ENCODE measurements around the gene RAB31. TPM values are rescaled to one million over a fixed set of nuclear protein-coding genes. Genes with fewer than 3 reads are reported as not detected.
A peak's percentile ranks its signal among the peaks of the same experiment; 100 is the strongest.

Gene RAB31
- total RNA-seq, 1 experiment from 2014 or later: 32.9 TPM

DNA sequence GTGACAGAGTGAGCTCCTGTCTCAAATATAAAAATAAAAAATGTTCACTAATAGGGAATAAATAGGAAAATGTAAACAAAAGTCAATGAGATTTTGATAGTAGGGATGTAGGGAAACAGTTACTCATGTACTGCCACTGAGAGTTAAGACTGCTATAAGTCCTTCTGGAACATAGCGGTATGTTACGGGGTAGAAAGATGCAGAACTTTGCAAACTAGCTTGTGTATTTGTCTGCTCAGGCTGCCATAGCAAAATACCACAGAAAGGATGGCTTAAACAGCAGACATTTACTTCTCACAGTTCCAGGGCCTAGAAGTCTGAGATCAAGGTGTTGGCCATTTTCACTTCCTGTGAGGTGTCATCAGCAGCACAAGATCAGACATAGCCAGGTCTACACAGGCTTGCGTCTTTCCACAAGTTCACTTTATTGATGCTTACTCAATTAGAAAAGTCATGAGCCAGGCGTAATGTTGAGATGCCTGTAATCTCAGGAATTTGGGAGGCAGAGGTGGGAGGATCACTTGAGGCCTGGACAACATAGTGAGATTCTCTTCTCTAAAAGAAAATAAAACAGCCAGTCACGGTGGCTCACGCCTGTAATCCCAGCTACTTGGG lies 186.5 kb downstream of the RAB31 start:
- no peak for ATAC-seq
- ChIA-PET CTCF (no interaction called here), POLR2A (no interaction called here)
- no peak for DNase-seq (ENCODE audit: low spot score)
- H3K27me3 Mint-ChIP-seq (ENCODE audit: low read depth): no peaks in the 10 kb centered on the region
- H3K4me3 Mint-ChIP-seq: no peak overlapping the region
- H3K36me3 Mint-ChIP-seq: no peaks in the 10 kb centered on the region
- peaks cover 8% of the 10 kb centered on the region for H3K4me1 Mint-ChIP-seq
- no peaks in the 10 kb centered on the region for H3K9me3 Mint-ChIP-seq
- H3K27ac Mint-ChIP-seq: no peak overlapping the region
- TF ChIP-seq GTF2I (CRISPR knock-in tag; conservative IDR thresholded peaks at IDR 0.05) (no peak), NR1H2 (CRISPR knock-in tag; IDR thresholded peaks at IDR 0.05) (no peak), ZNF281 (CRISPR knock-in tag; IDR thresholded peaks at IDR 0.05) (no peak), TP53 (CRISPR knock-in tag; IDR thresholded peaks at IDR 0.05) (no peak), SOX15 (CRISPR knock-in tag; IDR thresholded peaks at IDR 0.05) (no peak), CREB1 (CRISPR knock-in tag; IDR thresholded peaks at IDR 0.05) (no peak), IRF2 (CRISPR knock-in tag; IDR thresholded peaks at IDR 0.05; ENCODE audit: borderline replicate concordance, low read depth) (no peak), CREM (CRISPR knock-in tag; IDR thresholded peaks at IDR 0.05) (no peak), ZBTB21 (CRISPR knock-in tag; IDR thresholded peaks at IDR 0.05; ENCODE audit: borderline replicate concordance) (no peak), OVOL2 (CRISPR knock-in tag; IDR thresholded peaks at IDR 0.05; ENCODE audit: borderline replicate concordance) (no peak), ATF2 (CRISPR knock-in tag; IDR thresholded peaks at IDR 0.05; ENCODE audit: borderline replicate concordance, low read depth) (no peak), NFATC4 (CRISPR knock-in tag; IDR thresholded peaks at IDR 0.05) (no peak), ZNF317 (CRISPR knock-in tag; IDR thresholded peaks at IDR 0.05; ENCODE audit: borderline replicate concordance, low read depth) (no peak), TEAD4 (CRISPR knock-in tag; IDR thresholded peaks at IDR 0.05) (no peak), JUN (CRISPR knock-in tag; IDR thresholded peaks at IDR 0.05) (no peak)
- TF ChIP-seq, protein P1, sequence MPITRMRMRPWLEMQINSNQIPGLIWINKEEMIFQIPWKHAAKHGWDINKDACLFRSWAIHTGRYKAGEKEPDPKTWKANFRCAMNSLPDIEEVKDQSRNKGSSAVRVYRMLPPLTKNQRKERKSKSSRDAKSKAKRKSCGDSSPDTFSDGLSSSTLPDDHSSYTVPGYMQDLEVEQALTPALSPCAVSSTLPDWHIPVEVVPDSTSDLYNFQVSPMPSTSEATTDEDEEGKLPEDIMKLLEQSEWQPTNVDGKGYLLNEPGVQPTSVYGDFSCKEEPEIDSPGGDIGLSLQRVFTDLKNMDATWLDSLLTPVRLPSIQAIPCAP (CRISPR knock-in tag; IDR thresholded peaks at IDR 0.05): no peak
- TF ChIP-seq, protein P2, sequence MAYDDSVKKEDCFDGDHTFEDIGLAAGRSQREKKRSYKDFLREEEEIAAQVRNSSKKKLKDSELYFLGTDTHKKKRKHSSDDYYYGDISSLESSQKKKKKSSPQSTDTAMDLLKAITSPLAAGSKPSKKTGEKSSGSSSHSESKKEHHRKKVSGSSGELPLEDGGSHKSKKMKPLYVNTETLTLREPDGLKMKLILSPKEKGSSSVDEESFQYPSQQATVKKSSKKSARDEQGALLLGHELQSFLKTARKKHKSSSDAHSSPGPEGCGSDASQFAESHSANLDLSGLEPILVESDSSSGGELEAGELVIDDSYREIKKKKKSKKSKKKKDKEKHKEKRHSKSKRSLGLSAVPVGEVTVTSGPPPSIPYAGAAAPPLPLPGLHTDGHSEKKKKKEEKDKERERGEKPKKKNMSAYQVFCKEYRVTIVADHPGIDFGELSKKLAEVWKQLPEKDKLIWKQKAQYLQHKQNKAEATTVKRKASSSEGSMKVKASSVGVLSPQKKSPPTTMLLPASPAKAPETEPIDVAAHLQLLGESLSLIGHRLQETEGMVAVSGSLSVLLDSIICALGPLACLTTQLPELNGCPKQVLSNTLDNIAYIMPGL (CRISPR knock-in tag; IDR thresholded peaks at IDR 0.05): no peak
- TF ChIP-seq, protein P3, sequence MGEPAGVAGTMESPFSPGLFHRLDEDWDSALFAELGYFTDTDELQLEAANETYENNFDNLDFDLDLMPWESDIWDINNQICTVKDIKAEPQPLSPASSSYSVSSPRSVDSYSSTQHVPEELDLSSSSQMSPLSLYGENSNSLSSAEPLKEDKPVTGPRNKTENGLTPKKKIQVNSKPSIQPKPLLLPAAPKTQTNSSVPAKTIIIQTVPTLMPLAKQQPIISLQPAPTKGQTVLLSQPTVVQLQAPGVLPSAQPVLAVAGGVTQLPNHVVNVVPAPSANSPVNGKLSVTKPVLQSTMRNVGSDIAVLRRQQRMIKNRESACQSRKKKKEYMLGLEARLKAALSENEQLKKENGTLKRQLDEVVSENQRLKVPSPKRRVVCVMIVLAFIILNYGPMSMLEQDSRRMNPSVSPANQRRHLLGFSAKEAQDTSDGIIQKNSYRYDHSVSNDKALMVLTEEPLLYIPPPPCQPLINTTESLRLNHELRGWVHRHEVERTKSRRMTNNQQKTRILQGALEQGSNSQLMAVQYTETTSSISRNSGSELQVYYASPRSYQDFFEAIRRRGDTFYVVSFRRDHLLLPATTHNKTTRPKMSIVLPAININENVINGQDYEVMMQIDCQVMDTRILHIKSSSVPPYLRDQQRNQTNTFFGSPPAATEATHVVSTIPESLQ (CRISPR knock-in tag; IDR thresholded peaks at IDR 0.05): no peak

DNA sequence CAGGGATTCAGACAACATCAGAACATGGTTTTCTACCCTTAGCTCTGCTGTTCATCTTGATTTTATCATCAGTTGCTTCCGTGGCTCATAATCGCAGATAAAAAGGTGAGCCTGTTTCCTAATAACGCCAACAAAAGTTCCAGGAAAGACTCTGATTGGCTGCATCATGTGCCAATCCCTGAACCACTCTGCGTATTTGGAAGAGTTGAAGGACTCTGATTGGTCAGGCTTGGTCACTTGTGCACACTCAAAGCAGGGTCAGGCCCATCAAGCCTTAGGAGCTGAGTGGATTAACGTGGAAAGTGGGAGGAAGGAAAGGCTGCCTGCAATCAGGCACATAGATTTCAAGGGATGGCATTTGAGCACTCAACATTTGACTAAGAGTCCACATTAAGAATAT lies 189.0 kb downstream of the RAB31 start:
- Mint-ChIP-seq H3K4me1 (peaks cover 20% of the 10 kb centered on the region), H3K27me3 (ENCODE audit: low read depth) (no peaks in the 10 kb centered on the region), H3K9me3 (no peaks in the 10 kb centered on the region), H3K36me3 (no peaks in the 10 kb centered on the region), H3K4me3 (no peak overlapping the region), H3K27ac (no peak overlapping the region)
- ChIA-PET POLR2A (no interaction called here), CTCF (no interaction called here)
- no peak for DNase-seq (ENCODE audit: low spot score)
- TF ChIP-seq CBFB (CRISPR knock-in tag; IDR thresholded peaks at IDR 0.05; ENCODE audit: low read depth) (no peak), NFYB (CRISPR knock-in tag; conservative IDR thresholded peaks at IDR 0.05; ENCODE audit: low read depth) (peak; percentile 52), HMGA2 (CRISPR knock-in tag; IDR thresholded peaks at IDR 0.05) (no peak), ZNF263 (CRISPR knock-in tag; IDR thresholded peaks at IDR 0.05; ENCODE audit: low read depth) (no peak), CREB1 (CRISPR knock-in tag; IDR thresholded peaks at IDR 0.05) (no peak)
- TF ChIP-seq, protein P4, sequence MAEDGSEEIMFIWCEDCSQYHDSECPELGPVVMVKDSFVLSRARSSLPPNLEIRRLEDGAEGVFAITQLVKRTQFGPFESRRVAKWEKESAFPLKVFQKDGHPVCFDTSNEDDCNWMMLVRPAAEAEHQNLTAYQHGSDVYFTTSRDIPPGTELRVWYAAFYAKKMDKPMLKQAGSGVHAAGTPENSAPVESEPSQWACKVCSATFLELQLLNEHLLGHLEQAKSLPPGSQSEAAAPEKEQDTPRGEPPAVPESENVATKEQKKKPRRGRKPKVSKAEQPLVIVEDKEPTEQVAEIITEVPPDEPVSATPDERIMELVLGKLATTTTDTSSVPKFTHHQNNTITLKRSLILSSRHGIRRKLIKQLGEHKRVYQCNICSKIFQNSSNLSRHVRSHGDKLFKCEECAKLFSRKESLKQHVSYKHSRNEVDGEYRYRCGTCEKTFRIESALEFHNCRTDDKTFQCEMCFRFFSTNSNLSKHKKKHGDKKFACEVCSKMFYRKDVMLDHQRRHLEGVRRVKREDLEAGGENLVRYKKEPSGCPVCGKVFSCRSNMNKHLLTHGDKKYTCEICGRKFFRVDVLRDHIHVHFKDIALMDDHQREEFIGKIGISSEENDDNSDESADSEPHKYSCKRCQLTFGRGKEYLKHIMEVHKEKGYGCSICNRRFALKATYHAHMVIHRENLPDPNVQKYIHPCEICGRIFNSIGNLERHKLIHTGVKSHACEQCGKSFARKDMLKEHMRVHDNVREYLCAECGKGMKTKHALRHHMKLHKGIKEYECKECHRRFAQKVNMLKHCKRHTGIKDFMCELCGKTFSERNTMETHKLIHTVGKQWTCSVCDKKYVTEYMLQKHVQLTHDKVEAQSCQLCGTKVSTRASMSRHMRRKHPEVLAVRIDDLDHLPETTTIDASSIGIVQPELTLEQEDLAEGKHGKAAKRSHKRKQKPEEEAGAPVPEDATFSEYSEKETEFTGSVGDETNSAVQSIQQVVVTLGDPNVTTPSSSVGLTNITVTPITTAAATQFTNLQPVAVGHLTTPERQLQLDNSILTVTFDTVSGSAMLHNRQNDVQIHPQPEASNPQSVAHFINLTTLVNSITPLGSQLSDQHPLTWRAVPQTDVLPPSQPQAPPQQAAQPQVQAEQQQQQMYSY (CRISPR knock-in tag; IDR thresholded peaks at IDR 0.05): no peak
- TF ChIP-seq, protein P5, sequence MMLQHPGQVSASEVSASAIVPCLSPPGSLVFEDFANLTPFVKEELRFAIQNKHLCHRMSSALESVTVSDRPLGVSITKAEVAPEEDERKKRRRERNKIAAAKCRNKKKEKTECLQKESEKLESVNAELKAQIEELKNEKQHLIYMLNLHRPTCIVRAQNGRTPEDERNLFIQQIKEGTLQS (CRISPR knock-in tag; conservative IDR thresholded peaks at IDR 0.05): no peak
- ATAC-seq: peak; percentile 61

Measured in WTC11 (cell line).